IPS DF 19.7 (cell line): ENCODE measurements around the gene IL16.

Experiments
- DNase-seq: peaks from one replicate; pipeline ENCODE4 v3.0.0-alpha.2; 2013; ENCODE audit warnings: low read depth, low spot score

IL16 gene

GRCh38 chr15:81292523-81293001 is 95.9 kb downstream of the IL16 start:
- DNase-seq = no peak

- DNase-seq = no peak
Measured at GRCh38 chr15:81293728-81294515, 97.2 kb downstream of the IL16 start.

- no peak for DNase-seq
Measured at GRCh38 chr15:81294516-81294880, 97.8 kb downstream of the IL16 start.

- DNase-seq = no peak
Measured at GRCh38 chr15:81295486-81296121, 98.9 kb downstream of the IL16 start.

GRCh38 chr15:81296186-81296585 is 99.5 kb downstream of the IL16 start:
- DNase-seq = no peak

DNA sequence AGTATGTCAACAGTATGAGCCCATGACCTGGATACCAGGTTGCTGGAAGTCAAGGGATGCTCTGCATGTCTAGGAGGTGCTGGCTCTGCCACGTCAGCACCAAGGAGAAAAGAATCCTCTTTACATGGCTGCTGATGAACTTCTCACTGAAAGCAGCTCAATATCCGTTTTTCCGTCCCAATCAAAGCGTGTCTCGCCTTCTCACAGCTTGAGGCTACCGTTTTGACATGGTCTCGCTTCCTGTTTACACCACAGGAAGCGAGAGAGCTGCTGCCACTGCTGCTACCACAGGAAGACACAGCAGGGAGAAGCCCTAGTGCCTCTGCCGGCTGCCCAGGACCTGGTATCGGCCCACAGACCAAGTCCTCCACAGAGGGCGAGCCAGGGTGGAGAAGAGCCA is 100.0 kb downstream of the IL16 start:
- DNase-seq = no peak

DNA sequence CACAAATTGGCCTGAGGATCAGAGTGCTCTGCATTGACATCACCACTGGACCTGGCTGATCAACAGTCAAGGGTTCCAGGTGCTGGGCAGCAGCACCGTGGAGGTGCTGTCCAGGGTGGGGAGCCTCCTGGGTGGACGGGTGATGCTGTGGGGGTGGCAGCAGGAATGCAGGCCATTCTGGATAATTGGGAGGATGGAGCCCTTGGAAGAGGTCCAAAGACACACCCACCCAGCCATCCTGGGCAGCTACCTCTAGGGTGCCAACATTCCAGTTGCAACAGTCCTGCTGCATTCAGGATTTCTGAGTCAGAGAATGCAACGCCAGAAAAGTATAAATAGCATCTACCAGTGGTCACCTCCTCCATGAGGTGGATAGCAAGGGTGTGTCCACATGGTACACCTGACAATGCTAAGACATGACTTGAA is 100.5 kb downstream of the IL16 start:
- DNase-seq = no peak

DNA sequence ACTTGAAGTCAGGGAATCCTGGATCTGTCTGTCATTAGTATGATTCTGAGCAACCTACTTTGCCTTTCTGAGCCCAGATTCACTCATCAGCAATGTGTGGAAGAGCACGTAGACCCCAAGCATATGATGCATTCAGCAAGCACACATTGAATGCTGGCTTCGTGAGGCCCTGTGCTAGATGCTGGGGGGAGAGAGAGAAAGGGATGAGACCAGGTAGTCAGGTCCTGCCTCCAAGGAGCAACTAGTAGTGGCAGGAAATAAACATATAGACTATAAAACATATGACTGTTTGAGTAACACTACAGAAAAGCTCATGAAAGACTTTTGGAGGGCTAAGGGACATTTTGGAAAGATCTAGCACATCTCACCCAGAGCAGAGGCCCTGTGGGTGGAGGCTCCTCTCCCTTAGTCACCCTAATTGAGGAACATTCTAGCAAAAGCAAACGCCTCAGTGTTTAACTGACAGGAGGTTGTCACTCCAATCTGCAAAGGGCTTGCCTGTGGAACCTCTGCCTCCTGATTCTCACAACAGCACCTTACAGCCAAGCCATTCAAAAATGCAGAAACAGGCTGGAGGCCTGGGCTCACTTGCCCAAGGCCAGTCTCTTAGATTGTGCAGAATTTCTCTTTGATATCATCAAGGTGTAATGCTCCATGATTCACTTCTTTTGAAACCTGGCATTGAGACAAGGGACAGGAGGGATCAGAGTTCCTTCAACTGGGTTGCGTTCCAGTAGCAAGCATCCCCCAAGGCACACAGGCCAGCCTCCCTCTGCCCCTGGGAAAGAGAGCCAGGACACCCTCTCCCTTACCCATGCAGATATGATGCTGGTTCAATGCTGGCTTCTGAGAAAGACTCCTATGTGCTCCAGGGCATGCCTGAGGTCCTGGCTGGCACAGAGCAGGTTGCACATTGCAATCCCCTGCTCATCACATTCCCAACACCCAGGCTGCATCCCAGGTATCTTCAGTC is 101.2 kb downstream of the IL16 start:
- DNase-seq = no peak

DNA sequence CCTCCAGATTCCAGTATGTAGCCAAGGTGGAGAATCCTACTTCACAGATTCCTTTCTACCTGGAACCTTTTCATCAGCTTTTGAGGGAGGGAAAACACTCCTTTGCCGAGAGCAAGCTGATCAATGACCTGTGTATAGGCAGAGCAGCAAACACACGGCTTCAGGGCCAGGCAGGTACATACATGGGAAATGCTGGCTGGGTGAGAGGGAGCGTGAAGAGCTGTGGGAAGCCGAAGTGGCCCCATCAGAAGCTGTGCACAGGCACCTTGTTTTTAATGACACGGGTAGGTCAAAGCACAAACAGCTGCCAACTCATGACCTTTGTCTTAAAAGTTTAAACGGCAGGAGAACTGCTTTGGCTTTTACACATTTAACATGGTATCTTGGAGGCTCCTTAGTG is 101.9 kb downstream of the IL16 start:
- DNase-seq = no peak

DNA sequence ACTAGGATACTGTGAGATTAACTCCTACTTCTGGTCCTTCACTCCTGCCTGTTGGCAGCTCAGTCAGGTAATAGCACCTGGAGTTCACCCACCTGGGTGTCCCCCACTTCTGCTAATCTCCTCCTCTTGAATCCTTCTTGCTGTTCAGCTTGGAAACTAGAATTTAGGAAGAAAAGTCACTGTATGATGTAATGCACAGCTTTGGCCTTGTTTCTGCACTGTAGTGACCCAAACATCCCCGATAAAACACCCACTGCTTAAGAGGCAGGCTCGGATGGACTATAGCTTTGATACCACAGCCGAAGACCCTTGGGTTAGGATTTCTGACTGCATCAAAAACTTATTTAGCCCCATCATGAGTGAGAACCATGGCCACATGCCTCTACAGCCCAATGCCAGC is 102.5 kb downstream of the IL16 start:
- DNase-seq = no peak

- DNase-seq = no peak
Measured at GRCh38 chr15:81299630-81300273, 103.1 kb downstream of the IL16 start.

- DNase-seq = no peak
Measured at GRCh38 chr15:81301385-81301784, 104.7 kb downstream of the IL16 start.

DNA sequence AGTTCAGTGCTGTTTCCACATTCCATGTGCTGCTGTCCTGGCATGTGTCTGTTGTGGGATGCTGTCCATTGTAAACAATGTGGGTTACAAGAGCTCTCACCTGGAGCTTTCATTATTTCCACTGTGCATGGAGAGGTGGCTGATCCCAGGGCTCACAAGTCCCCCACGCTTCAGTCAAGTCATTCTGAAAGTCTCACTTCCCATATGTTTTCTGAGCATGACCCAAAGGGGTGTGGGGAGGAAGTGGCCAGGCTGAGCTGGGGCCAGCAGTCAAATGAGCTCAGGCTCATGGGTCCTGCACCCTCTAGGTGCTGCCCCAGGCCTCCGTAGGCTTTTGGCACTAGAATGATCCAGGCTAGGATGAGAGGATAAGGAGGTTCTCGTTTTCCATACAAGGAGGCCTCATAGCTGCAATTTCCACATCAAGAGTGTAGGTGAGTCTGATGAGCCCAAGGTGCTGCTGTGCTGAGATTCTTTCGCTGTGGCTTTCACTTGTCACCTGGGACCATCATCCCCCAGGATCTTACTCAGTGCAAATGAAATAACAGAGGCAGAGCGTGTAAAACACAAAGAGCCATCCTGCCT is 105.2 kb downstream of the IL16 start:
- no peak for DNase-seq

GRCh38 chr15:81302701-81303109 is 106.0 kb downstream of the IL16 start:
- no peak for DNase-seq

GRCh38 chr15:81303244-81304225 is 106.9 kb downstream of the IL16 start:
- DNase-seq = peak; percentile 25

GRCh38 chr15:81304226-81304625 is 107.5 kb downstream of the IL16 start:
- DNase-seq = no peak

DNA sequence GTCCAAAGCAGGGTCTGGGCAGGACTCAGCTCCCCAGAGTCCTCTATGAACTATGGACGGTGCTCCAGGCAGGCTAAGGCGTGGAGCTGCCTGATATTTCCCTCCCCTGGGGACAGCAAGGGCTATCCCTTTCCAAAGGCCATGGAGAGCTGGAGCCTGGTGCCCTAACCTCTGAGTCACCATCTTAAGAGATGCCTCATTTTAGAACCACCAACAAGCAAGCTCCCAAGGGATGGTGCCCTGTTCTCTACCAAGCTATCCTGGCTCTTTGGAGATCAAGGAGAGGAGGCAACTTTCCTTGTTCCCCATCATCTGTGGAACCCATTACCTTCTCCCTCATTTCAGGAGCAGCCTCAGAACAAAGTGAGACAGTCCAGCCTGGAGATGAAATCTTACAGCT is 111.6 kb downstream of the IL16 start:
- DNase-seq = no peak

- DNase-seq = no peak
Measured at GRCh38 chr15:81309647-81310450, 113.2 kb downstream of the IL16 start.

DNA sequence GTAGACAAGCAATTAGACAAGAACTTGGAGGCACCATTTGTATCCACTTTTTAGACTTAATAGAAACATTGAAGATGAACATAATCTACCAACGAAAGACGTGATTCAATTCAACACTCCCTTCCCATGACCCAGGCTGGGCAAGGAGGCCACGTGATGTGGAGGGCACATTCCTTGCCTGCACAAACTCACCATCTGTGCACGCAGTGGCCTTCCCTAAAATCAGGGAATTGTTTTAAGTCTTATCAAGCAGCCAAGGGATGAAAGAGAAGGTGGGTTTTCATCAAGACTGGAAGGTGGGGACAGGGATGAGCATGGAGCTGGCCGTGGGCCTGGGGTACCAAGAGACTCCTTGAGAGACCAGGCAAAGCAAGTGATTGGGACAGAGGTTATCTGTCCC is 113.8 kb downstream of the IL16 start:
- no peak for DNase-seq
